ENCODE measurements around the gene MBD3L4.
A peak's percentile ranks its signal among the peaks of the same experiment; 100 is the strongest.
"Not testable (repeated sequence)": the region's sequence is repeated elsewhere in the genome, so short reads cannot be mapped to it uniquely, and the experiment has no call there.

Gene MBD3L4

DNA sequence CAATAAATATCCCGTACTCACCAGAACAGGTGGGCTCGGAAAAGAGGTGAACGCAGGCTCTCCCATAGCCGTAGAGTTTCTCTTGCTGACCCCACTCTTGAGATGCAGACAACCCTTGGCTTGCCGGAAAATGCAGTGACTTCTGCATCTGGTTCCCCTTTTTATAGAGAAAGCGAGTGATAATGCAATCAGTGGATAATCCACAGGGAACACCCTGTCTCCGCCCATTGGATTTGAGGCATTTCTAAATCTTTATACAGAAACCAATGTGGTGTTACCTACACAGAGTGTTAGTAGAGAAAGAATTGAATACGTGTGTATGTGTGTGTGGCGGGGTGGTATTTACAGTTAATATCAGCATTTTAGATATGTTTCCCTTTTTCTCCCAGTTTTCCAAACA is at the start of gene MBD3L4:
TSS of gene MBD3L4 (minus strand) at position 101 of the 400 bp plus-strand sequence. CDS start at position 66, 35 bp downstream.
- not testable (repeated sequence) for DNase-seq

DNA sequence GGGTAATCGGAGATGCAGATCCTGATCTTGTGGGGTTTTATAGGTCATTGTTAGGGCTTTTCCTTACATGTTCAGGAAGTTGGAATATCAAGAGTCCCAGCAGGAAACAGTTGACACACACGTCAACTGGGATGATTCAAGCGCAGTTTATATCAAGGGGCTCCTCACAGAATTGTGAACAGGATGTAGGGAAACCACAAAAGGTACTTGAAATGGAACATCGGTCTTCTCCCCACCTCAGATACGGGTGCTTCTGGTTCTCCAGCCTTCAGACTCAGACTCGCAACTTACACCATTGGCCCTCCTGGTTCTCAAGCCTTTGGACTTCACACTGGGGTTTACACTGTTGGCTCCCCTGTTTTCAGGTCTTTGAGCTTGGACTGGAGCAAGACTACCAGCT is 49.0 kb upstream of the MBD3L4 start:
- no peak for DNase-seq

DNA sequence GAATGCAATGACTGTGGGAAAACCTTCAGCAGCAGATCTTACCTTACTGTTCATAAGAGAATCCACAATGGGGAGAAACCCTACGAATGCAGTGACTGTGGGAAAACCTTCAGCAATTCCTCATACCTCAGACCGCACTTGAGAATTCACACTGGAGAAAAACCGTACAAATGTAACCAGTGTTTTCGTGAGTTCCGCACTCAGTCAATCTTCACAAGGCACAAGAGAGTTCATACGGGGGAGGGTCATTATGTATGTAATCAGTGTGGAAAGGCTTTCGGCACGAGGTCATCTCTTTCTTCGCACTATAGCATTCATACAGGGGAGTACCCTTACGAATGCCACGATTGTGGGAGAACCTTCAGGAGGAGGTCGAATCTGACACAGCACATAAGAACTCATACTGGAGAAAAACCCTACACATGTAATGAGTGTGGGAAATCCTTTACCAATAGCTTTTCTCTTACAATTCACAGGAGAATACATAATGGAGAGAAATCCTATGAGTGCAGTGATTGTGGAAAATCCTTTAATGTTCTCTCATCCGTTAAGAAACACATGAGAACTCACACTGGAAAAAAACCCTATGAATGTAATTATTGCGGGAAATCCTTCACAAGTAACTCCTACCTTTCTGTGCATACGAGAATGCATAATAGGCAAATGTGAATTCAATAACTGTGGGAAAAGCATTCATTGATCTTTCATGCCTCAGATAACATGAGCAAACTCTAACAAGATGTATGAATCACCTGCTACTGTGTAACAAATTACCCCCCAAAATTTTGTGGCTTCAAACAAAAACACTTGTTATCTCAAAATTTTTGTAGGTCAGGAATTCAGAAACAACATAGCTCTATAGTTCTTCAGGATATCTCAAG is 43.3 kb upstream of the MBD3L4 start:
- no peak for DNase-seq

DNA sequence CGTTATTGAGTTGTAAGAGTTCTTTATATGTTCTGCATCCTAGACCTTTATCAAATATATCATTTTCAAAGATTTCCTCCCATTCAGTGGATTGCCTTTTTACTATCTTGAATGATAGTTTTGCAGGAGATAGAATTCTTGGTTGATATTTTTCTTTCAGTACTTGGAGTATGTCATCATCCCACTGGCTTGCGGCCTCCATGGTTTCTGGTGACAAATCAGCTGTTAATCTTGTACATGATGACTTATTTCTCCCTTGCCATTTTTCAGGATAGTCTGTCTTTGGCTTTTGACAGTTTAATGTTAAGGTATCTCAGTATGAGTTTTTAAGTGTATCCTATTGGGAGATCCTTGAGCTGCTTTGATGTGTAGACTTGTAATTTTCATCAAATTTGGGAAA is 38.0 kb upstream of the MBD3L4 start:
- no peak for DNase-seq

DNA sequence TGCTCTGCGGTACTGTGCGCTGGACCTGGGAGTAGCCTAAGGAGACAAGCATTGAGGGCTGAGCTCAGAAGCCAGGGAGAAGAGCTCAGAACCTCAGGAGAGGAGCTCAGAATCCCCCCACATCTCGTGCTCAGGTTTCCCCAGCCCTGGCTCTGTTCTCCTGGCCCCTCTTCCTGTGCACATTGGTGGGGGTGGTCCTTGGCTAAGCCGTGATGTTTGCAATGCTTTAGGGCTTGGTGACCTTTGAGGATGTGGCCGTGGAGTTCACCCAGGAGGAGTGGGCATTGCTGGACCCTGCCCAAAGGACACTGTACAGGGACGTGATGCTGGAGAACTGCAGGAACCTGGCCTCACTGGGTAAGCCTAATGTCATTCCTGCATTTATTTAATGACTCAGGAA is 36.2 kb upstream of the MBD3L4 start:
- DNase-seq = no peak

GRCh38 chr19:7074705-7075282 is 34.8 kb upstream of the MBD3L4 start:
- no peak for DNase-seq

DNA sequence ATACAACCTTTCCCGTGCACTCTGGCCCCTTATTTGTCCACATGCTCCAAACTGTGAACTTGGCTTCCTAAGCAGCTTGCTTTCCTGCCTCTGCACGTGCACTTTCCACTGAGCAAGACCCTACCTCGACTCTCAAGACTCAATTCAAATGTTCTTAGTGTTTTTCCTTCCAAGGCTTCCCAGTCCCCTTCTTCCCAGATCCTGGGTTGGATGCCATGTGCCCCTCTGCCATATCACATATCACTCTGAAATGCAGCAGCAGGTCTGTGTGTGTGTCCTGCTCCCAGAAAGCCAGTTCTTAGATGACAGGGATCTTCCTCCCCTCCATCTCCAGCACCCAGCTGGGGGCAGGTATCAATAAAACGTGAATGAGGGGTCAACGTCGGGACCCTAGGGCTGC is 32.6 kb upstream of the MBD3L4 start:
- no peak for DNase-seq

DNA sequence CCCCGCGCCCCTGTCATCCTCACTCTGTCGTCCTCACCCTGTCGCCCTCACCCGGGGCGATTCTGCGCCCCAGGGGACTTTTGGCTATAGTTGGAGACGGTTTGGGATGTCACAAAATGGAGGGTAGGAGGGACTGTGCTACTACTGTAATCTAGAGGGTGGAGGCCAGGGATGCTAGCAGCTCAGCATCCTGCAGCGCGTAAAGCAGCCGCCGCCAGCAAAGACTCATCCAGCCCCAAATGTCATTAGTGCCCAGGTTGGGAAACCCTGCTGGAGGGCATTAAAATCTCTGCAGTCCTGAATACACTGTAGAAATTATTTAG is 29.9 kb upstream of the MBD3L4 start:
- no peak for DNase-seq

GRCh38 chr19:7069042-7069903 is 29.3 kb upstream of the MBD3L4 start, which contains the start of gene ZNF557:
Gene ZNF557, plus strand, starts transcription at chr19:7069703. Its CDS starts 5,372 bp downstream, at chr19:7075075.
- DNase-seq = peak; percentile 96

DNA sequence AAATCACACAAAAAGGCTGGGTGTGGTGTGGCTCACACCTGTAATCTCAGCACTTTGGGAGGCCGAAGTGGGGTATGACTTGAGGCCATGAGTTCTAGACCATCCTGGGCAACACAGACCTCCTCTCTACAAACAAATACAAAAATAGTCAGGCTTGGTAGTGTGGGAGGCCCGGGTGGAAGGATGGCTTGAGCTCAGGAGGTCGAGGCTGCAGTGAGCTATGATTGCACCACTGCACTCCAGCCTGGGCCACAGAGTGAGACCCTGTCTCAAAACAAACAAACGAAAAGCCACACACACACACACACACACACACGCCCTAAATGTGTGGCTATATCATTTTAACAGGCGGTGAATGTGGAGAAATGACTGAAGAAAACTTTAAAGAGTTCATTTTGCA is 28.6 kb upstream of the MBD3L4 start:
- DNase-seq = no peak

GRCh38 chr19:7067716-7068115 is 27.7 kb upstream of the MBD3L4 start:
- no peak for DNase-seq

DNA sequence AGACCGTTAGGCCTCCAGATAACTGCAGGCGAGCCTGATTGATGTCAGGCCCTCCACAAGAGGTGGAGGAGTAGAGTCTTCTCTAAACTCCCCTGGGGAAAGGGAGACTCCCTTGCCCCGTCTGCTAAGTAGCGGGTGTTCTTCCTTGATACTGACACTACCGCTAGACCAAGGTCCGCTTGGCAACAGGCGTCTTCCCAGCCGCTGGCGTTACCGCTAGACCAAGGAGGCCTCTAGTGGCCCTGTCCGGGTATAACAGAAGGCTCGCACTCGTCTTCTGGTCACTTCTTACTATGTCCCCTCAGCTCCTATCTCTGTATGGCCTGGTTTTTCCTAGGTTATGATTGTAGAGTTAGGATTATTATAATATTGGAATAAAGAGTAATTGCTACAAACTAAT is 27.1 kb upstream of the MBD3L4 start:
- DNase-seq = not testable (repeated sequence)

- no peak for DNase-seq
Observed at GRCh38 chr19:7063764-7064418, 23.9 kb upstream of the MBD3L4 start.

GRCh38 chr19:7063339-7063738 is 23.4 kb upstream of the MBD3L4 start:
- no peak for DNase-seq

- not testable (repeated sequence) for DNase-seq
Observed at GRCh38 chr19:7059977-7060376, 20.0 kb upstream of the MBD3L4 start.

DNA sequence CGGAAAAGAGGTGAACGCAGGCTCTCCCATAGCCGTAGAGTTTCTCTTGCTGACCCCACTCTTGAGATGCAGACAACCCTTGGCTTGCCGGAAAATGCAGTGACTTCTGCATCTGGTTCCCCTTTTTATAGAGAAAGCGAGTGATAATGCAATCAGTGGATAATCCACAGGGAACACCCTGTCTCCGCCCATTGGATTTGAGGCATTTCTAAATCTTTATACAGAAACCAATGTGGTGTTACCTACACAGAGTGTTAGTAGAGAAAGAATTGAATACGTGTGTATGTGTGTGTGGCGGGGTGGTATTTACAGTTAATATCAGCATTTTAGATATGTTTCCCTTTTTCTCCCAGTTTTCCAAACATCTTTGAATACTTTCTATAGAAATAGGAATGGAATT is 18.6 kb upstream of the MBD3L4 start, which contains the start of gene MBD3L3:
TSS of gene MBD3L3 (minus strand) at position 101 of the 400 bp plus-strand sequence. CDS start at position 30, 71 bp downstream.
- not testable (repeated sequence) for DNase-seq

DNA sequence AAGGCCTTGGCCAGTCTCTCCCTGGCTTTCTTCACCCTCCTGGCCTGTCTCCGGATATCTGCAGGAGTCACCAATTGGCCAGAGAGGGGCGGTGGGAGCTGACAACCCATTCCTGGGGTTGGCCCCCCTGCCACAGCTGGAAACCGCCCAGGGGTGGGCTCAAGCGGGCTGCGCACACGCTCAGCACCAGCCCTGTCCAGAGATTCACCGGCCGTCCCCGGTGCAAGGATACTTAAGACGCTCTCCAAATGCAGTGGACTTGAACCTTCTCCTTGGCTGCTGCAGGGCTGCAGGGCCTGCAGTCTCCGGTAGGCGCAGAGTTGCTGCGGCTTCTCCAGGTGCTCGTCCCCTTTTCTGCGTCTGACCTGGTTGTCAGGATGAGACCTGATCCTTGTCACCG is 16.4 kb upstream of the MBD3L4 start:
- DNase-seq = not testable (repeated sequence)

GRCh38 chr19:7055679-7056078 is 15.7 kb upstream of the MBD3L4 start:
- not testable (repeated sequence) for DNase-seq

GRCh38 chr19:7054635-7055368 is 14.8 kb upstream of the MBD3L4 start:
- DNase-seq = not testable (repeated sequence)

DNA sequence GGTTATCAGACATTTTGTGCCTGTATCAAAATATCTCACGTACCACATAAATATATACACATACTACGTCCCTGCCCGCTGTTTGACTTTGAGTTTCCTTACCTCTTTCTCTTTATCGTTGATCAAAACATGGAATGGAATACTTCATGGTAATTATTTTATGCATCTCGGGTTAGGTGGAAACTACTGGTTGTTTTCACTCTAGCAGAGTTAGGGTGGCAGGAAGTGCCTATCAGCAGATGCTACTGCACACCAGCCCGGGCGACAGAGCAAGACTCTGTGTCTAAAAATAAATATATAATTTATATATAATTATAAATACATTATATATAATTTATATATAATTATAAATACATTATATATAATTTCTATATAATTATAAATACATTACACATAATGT is 12.9 kb upstream of the MBD3L4 start:
- not testable (repeated sequence) for DNase-seq

GRCh38 chr19:7051421-7051820 is 11.4 kb upstream of the MBD3L4 start:
- not testable (repeated sequence) for DNase-seq

- DNase-seq = not testable (repeated sequence)
Observed at GRCh38 chr19:7049021-7049420, 9.0 kb upstream of the MBD3L4 start, which contains the start of gene MBD3L2. Gene MBD3L2, plus strand, starts transcription at chr19:7049321. Its CDS starts 53 bp downstream, at chr19:7049374.
